ENCODE data around the gene VAV1. TPM values are rescaled to one million over a fixed set of nuclear protein-coding genes. Genes with fewer than 3 reads are reported as not detected.

Gene VAV1
- total and polyA plus RNA-seq, 9 of the 15 experiments (the other 6 are each of a cell fraction or from before 2014, with no cell fraction given): 0.46 to 20.1 (median 11.1) TPM

- H3K4me2 ChIP-seq (ENCODE audit: insufficient read depth, low read length): peak overlapping the region; percentile 55
- H2AFZ ChIP-seq (ENCODE audit: low read depth, low read length): peak overlapping the region; percentile 95
- FAIRE-seq (no peak), DNase-seq (ENCODE audit: extremely low read depth in 1 of 4, low spot score in 3 of 4) (peak; percentile 36 to 46 (median 42)), ATAC-seq (peak; percentile 63)
- H3K9me1 ChIP-seq (ENCODE audit: control insufficient read depth, insufficient read depth, low read length): no peaks in the 10 kb centered on the region
- peak overlapping the region; percentile 44 to 84; a peak in 3 of 4 replicates for H3K9ac ChIP-seq (ENCODE audit: insufficient read depth in 1 of 2, low read depth in 2 of 2, low read length in 2 of 2)
- in situ Hi-C loops (cut with MboI) (no loop called here), intact Hi-C loops (cut with micrococcal nuclease) (no loop called here)
- H3K27me3 ChIP-seq (ENCODE audit: control insufficient read depth in 2 of 2, insufficient read depth in 2 of 2, low read length in 2 of 2): no peaks in the 10 kb centered on the region
- 33% methylated on average over 17 of the region's 19 CpGs for WGBS (ENCODE audit: insufficient coverage, low coverage, missing lambda C conversion rate)
- H3K4me1 ChIP-seq (replicated peaks in 1 of 2; ENCODE audit: control insufficient read depth in 2 of 2, insufficient read depth in 2 of 2, low read length in 2 of 2): peaks cover 17 to 20% of the 10 kb centered on the region in 2 experiments
- POLR2A ChIA-PET: no interaction called here
- CTCF ChIA-PET (ENCODE audit: low intra/inter-chr PET ratio): interaction anchor here (0.6 kb wide), 1 partner anchor 27 kb away, joined by 3 read pairs; no protein-coding TSS in a partner anchor
- no peaks in the 10 kb centered on the region for H4K20me1 ChIP-seq (replicated peaks; ENCODE audit: control insufficient read depth, insufficient read depth, low read length)
- peaks cover 4% of the 10 kb centered on the region; the same call in 1 of the 3 replicates for H3K79me2 ChIP-seq (ENCODE audit: control insufficient read depth, insufficient read depth, low read length)
- no TSS peak for BruUV-seq (replicated peaks)
- H3K9me3 ChIP-seq (replicated peaks; ENCODE audit: control insufficient read depth, insufficient read depth, low read depth, low read length): no peaks in the 10 kb centered on the region
- H3K27ac ChIP-seq (ENCODE audit: extremely low read depth, low read depth, low read length): peak overlapping the region; percentile 79; the same call in 2 of the 3 replicates
- no peaks in the 10 kb centered on the region for H3K36me3 ChIP-seq (ENCODE audit: control insufficient read depth, insufficient read depth, low read length)
- no peak overlapping the region for H3K4me3 ChIP-seq
- TF ChIP-seq THAP7 (CRISPR knock-in tag; IDR thresholded peaks at IDR 0.05) (no peak), E2F6 (IDR thresholded peaks at IDR 0.05; ENCODE audit: borderline replicate concordance in 1 of 2, extremely low read depth in 1 of 2, insufficient read depth in 1 of 2, insufficient read length in 1 of 2, low read depth in 1 of 2, low read length in 1 of 2, poor library complexity in 1 of 2, severe bottlenecking in 1 of 2) (peak in 1 of 2 experiments; percentile 16), ZC3H11A (IDR thresholded peaks at IDR 0.05; ENCODE audit: low read depth, low read length) (no peak), NEUROD1 (IDR thresholded peaks at IDR 0.05; ENCODE audit: borderline replicate concordance, low read depth, low read length, partially characterized antibody) (no peak), ZNF318 (IDR thresholded peaks at IDR 0.05; ENCODE audit: borderline replicate concordance in 1 of 2, low read depth in 1 of 2) (no peak), ETV5 (CRISPR knock-in tag; IDR thresholded peaks at IDR 0.05; ENCODE audit: low read depth) (no peak), ZNF184 (CRISPR knock-in tag; IDR thresholded peaks at IDR 0.05) (no peak)
Measured at GRCh38 chr19:6801485-6802086, 29.1 kb downstream of the VAV1 start.

Measured in K562 (cell line).